Peyer's patch (tissue), 4 donors: ENCODE results near the gene DLD.

ENCODE experiments used
- CTCF ChIP-seq, 6 experiments: fragments of 450-650 bp in 4 of 6; fragments of 200-600 bp in 2 of 6; sonication (generic) in 1 of 6; IDR thresholded peaks; one replicate each; pipeline ENCODE4 v1.5.1; 2017 to 2019; ENCODE audit warnings: antibody characterized with exemption in 6 of 6, mild to moderate bottlenecking in 3 of 6, moderate library complexity in 1 of 6
- POLR2A ChIP-seq, 2 donors: fragments of 450-650 bp; IDR thresholded peaks; one replicate each; pipeline ENCODE4 v1.5.1; 2017; ENCODE audit warnings: antibody characterized with exemption in 2 of 2, mild to moderate bottlenecking in 2 of 2, moderate library complexity in 2 of 2

DNA sequence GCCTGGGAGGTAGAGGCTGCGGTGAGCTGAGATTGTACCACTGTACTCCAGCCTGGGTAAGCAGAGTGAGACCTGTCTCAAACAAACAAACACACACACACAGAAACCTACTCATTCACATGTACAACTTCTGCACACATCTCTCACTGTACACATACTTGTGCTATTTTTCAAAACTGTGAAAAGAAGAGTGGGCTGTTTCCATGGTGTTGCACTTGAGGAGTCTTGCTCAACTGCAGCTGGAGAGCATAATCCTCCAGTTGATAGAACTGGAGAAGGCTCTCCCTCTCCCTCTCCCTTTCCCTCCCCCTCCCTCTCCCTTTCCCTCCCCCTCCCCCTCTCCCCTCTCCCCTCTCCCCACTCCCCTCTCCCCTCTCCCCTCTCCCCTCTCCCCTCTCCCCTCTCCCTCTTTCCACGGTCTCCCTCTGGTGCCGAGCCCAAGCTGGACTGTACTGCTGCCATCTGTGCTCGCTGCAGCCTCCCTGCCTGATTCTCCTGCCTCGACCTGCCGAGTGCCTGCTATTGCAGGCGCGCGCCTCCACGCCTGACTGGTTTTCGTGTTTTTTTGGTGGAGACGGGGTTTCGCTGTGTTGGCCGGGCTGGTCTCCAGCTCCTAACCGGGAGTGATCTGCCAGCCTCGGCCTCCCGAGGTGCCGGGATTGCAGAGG is 43.7 kb upstream of the DLD start:
- TF ChIP-seq CTCF (IDR thresholded peaks at IDR 0.05) (no peak), POLR2A (IDR thresholded peaks at IDR 0.05) (no peak)
